Activated CD8-positive, alpha-beta memory T cell treated with anti-CD3 and anti-CD28 coated beads, Interleukin-2, amount 50 U/mL, for 1 hour (primary cell): ENCODE results near the gene TBCB.

Source experiments
- DNase-seq: peaks from one replicate; pipeline ENCODE4 v3.0.0-alpha.2; 2020; ENCODE audit errors: extremely low read depth

The TBCB gene

DNA sequence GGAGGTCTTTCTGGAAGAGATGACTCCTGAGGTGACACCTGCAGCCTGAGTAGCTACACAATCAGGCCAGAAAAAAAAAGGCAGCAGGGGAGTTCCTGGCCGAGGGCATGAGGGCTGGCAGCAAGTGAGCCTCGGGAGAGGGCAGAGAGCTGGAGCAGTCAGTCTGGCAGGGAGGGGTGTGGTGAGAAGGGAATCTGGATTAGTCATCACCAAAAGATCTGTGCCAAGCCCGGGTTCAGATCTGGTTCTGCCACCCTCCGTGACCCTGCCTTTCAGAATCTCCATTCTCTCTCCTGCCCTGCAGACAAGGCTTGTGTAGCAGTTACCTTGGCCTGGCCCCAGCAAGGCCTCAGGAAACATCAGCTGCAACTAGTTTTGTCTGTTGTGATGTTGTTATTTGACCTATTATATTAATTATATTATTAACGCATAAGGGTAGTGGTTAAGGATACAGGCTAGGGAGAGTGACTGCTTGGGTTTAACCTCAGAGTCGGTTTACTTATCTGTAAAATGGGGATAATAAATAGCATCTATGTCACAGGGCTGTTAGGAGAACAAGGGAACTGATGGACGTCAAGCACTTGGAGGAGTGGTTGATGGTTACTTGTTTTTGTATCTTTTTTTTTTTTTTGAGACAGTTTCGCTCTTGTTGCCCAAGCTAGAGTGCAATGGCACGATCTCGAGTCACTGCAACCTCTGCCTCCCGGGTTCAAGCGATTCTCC is 21.9 kb downstream of the TBCB start:
- no peak for DNase-seq

DNA sequence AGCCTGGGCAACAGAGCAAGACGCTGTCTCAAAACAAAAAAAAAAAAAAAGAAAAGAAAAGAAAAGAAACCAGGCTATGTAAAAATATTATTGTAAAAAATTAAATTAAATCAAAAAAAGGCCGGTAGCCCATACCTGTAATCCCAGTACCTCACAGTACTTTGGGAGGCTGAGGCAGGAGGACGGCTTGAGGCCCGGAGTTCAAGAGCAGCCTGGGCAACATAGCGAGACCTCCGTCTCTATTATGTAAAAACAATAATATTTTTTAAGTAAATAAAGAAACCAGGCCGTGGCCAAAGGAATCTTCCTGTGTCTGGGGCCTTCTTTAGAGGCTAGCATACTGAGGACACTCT is 23.8 kb downstream of the TBCB start:
- no peak for DNase-seq

DNA sequence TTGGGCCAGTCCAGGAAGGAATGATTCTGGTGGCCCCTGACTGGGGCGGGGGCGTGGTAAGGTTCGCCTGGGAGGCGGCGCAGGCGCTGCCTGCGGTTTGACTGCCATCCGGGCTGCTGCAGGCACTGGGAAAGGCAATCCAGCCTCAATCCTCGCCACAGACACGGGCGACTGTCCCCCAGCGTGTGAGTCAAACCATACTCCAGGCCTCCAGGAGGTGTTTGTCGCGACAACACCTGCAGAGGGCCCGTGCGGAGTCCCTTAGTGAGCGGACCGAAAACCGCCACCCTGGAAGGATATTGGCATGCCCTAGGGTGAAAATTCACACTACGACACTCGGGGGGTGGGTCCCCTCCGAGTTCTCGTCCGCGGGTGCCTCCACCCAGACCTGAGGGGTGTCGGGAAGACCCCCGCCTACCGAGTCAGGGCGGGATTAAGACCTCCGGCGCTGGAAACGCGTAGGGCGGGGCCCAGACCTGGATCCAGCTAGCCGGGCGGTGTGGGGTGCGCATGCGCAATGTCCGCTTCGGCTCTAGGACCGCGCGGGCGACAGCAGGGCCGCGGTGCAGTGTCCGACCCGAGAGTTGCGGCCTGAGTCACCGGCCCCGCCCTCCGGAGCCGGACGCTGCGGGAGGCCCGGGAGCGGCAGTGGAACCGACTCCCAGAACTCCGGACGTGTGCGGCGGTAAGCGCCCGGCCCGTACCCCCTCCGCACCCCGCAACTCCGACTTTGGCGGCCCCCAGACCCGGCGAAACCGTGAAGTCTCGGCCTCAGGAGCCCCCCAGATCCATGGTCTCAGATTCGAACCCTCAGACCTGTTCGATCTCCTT is 24.4 kb downstream of the TBCB start, which contains the start of gene CAPNS1:
Gene CAPNS1, plus strand, starts transcription at position 594 of the 831 bp plus-strand sequence. CDS start 946 bp downstream, outside the sequence.
- DNase-seq = peak; percentile 73

DNA sequence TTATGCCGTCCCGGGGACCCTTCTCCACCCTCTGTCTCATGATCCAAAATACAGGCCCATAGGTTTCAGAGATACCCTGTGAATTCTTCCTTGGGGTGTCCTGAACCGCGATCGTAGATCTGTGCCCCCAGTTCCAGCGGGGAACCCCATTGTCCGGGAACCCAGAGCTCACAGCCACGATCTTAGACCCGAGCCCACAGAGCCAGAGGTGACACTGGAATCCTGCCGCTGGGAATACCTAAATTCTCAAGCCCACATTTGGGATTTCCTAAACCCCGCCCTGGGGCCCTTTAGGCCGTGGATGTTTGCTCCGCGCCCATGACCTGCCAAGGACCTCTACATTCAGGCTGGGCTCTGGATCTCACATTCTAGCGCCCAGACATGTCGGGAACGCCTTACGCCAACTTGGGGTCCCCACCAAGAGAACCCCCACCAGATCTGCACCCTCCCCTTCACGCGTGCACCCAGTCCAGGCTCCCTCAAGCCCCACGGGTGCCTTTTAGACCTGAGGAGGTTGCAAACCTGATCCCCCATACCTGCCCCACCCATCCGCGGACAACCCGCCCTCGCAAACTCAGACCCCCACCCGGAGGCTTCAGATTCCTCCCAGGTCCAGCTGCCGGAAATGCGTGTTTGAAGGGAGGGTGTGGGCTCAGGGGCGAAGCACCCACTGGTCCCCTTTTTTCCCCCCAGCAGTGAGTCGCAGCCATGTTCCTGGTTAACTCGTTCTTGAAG is 25.2 kb downstream of the TBCB start:
- DNase-seq = no peak

DNA sequence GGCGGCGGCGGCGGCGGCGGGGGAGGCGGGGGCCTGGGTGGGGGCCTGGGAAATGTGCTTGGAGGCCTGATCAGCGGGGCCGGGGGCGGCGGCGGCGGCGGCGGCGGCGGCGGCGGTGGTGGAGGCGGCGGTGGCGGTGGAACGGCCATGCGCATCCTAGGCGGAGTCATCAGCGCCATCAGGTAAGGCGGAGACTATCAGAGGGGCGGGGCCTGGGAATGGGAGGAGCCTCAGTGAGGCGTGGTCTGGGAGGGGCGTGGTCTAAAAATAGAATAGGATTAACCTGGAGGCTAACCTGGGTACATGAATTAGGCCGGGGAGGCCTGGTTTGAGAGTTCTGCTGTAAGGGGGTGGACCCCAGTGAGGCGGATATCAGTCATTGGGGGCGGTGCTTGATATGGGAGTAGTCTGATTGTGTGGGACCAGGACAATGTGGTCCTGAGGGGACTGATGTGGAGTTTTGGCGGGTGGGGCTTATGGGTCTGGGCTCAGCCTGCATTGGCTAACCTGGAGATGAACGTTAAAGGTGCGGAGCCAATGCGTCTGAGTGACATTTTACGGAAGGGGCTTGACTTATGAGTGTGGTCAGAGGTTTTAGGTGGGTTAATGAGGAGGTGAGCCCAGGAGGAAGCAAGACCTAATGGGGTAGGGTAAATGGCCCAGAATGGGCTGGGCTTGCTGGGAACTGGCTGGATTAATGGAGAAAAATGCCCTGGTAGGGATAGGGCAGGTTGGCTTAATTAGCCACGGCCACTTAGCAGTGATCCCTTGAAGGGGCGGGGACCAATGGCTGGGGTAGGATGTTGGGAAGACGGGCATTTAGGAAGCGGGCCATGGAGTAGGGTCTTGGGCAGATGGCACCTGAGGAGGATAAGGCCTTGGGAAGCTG is 26.0 kb downstream of the TBCB start:
- DNase-seq = peak; percentile 69

DNA sequence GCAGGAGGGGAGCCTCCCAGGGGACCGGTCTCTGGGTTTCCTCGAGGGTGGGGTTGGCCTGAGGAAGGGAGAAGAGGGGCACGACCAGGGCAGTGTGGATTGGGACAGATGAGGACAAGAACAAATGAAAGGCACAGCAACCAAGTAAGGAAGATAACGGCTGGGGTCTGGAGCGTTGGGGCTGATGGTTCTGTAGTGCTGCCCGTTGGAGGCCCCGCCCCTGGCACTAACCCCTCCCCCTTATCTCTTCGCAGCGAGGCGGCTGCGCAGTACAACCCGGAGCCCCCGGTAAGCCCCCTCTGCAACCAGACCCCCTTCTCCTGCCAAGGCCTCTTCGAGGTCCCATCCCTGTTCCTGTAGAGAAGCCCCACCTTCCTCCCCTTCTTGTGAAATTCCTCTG is 26.8 kb downstream of the TBCB start:
- no peak for DNase-seq

DNA sequence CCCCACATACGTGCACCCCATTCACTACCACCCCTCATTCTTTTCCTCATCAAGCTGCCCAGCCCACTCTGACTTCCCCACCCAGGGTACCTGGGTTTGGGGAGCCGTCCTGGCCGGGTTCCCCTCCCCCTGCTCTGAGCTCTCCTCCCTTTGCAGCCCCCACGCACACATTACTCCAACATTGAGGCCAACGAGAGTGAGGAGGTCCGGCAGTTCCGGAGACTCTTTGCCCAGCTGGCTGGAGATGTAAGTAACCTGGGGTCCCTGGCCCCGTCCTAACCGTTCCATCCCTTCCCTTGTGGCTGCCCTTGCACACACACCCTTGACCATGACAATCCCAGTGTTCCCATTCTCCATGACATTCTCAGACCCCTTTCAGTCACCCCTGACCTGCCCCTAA is 27.2 kb downstream of the TBCB start:
- DNase-seq = no peak

DNA sequence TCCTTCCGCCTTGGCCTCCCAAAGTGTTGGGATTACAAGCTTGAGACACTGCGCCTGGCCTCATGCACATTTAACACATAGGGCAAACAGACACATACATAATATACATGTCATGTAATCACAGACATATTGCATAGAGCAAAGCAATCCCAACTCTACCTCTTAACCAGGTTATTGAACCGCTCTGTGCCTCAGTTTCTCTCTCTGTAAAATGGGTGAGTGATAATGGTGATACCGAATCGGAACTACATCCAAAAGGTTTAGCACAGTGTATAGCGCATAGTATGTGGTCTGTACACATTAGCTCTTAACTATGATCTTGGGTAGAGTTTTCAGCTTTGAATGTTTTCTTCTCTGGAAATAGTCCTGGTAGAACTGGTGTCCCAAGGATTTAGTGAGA is 29.4 kb downstream of the TBCB start:
- no peak for DNase-seq

DNA sequence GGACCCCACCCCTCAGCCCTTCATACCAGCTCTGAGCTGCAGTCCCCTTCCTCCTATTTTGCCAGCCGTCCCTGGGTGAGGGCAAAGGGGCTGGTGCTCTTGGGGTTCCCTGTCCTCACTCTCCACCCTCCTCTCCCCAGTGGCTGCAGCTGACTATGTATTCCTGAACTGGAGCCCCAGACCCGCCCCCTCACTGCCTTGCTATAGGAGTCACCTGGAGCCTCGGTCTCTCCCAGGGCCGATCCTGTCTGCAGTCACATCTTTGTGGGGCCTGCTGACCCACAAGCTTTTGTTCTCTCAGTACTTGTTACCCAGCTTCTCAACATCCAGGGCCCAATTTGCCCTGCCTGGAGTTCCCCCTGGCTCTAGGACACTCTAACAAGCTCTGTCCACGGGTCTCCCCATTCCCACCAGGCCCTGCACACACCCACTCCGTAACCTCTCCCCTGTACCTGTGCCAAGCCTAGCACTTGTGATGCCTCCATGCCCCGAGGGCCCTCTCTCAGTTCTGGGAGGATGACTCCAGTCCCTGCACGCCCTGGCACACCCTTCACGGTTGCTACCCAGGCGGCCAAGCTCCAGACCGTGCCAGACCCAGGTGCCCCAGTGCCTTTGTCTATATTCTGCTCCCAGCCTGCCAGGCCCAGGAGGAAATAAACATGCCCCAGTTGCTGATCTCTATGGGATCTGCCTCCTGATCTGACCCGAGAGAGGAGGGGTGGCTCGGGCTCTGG is 34.6 kb downstream of the TBCB start:
- DNase-seq = no peak

DNA sequence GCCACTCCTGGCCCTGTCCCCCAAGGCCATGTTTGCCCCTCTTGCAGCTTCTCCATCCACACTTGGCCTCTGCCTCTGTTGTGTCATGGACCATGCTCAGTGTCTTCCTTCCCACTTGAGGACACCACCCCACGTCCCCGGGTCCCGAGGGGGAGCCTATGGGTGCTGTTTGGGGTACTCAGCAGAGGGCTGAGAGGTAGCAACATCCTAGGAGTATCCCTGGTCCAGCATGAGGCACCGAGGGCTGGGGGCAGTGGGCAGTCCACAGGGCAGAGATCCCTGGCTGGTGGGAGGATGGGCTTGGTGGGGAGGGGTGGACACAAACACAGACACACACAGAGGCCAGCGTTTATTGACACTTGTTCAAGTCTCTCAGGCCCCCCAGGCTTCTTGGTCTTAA is 35.3 kb downstream of the TBCB start:
- no peak for DNase-seq

DNA sequence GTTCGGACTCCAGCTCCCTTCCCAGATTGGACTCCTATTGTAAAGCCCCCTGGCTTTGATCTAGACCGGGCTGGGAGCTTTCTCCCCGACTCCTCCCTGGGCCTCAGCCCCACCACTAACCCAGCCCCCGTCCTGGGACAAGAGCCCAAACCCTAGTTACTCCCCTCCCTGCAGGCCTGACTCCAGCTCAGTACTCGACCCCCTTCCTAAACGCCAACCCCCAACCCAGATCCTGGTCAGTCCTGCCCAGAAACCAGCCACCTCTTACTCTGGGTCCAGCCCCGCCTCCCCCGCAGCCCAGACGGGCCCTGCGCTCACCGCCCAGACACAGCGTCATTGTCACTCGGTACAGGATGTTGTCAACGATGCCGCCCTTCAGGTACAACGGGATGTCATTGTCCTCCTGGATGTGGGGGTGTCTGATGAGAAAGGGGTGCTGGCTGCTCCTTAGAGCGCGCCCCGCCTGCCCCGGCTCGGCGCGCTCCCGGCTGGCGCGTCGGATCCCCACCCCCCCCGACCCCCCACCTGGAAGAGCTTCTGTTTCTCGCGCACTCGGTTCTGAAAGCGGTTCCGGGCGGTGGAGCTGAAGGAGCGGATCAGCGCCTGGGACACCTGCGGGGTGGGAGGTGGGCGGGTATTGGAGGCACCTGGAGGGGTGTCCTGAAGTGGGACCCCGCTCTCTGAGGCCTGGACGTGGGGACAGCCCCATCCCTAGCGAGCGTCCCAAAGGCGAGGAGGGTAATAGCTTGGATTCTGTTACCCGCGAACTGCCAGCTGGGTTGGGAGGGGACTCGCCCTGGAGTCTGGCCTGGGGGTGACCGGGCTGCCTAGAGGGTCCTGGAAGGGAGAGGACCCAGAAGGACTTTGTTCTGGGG is 36.1 kb downstream of the TBCB start:
- no peak for DNase-seq

DNA sequence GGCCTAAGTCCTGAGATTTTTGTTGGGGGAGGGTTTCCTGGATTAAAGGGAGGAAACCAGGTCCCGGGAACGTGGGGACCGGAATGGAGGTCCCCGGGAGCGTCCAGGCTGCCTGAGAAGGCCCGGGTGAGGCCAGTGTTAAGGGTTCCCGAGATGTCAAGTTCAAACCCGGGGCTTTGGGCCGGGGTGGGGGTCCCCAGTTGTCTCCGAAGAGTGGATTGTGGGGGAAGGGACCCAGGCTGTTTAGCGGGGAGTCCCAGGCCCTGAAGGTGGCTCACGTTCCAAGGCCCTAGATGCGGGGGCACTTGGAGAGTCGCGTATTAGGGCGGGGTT is 36.7 kb downstream of the TBCB start:
- no peak for DNase-seq

DNA sequence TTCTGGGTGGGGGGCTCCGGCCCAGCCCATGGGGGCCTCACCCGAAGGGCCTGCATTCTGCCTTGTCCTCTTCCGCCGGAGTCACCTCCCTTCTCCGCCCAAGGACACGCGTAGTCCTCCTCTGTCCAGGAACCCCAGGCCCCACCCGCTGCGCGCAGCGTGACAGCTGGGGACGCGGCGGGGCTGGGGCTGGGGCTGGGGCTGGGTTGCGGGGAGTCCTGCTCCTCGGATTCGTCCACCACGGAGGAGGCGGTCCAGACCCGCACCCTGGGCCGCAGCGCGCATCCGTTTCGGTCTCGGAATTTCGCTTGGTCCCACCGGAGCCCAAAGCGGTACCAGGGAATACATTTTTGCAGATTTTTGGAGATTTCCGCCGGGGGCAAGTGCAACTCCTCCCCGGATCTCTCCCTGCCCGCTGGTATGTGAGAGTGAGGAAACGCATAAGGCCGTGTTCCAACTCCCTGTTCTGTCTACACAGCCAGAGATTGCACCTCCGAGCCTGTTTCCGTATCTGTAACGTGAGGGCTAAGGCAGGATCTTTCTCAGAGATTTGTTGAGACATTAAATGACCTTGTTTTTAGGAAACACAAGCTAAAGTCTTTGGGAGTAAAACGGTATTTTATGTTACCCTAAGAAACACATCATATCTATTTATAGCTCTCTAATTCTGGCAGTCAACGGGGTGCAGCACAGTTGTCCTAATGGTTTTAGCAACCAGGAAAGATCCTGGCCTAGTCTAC is 37.3 kb downstream of the TBCB start, which contains the start of gene COX7A1:
Gene COX7A1, minus strand, starts transcription at position 96 of the 740 bp plus-strand sequence. Its CDS starts 40 bp downstream, at position 56.
- DNase-seq = no peak

DNA sequence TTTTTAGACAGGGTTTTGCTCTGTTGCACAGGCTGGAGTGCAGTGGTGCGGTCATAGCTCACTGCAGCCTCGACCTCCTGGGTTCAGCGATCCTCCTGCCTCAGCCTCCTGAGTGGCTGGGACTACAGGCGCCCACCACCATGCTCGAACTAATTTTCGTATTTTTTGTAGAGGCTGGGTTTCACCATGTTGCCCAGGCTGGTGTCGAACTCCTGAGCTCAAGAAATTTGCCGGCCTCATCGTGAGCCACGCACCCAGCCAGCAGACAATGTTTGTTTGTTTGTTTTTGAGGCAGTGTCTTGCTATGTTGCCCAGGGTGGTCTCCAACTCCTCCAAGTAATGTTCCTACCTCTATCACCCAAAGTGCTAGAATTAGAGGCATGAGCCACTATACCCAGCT is 37.9 kb downstream of the TBCB start:
- no peak for DNase-seq

DNA sequence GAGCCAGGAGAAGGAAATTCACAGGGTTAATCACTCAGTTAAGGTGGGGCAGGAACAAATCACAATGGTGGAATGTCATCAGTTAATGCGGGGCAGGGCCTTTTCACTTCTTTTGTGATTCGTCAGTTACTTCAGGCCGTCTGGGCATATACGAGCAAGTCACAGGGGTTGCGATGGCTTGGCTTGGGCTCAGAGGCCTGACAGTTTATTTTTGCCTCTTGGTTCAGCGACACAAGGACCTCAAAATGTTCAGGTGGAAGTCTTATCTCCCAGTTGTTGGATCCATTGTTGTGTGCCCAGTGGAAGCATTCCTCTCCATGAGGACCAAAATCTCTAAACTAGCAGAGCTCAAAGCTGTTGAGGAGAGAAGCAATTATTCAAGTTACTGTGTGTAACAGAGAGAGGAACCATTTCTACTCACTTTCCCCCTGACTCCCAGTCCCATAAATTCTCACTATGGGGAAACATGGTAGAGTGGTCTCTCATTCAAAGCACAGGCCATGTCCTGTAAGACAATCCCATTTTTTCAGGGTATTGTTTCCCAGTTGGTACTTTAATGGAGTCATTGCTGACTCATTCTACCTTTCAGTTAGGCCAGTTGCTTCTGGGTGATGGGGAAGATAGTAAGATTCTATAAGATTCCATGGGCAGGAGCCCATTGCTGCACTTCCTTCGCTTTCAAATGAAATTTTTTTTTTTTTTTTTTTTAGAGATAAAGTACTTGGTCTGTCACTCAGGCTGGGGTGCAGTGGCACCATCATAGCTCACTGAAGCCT is 45.7 kb downstream of the TBCB start:
- no peak for DNase-seq

DNA sequence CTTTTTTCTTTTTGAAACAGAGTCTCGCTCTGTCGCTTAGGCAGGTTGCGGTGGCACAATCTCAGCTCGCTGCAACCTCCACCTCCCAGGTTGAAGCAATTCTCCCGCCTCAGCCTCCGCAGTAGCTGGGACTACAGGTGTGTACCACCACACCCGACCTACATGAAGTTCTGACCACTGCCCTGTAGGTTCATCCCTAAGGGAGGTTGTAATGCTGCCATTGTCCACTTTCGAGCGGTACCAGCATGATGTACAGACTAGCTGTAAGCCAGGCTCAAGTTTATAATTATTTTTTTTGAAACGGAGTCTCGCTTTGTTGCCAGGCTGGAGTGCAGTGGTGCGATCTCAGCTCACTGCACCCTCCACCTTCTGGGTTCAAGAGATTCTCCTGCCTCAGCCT is 48.5 kb downstream of the TBCB start:
- no peak for DNase-seq

DNA sequence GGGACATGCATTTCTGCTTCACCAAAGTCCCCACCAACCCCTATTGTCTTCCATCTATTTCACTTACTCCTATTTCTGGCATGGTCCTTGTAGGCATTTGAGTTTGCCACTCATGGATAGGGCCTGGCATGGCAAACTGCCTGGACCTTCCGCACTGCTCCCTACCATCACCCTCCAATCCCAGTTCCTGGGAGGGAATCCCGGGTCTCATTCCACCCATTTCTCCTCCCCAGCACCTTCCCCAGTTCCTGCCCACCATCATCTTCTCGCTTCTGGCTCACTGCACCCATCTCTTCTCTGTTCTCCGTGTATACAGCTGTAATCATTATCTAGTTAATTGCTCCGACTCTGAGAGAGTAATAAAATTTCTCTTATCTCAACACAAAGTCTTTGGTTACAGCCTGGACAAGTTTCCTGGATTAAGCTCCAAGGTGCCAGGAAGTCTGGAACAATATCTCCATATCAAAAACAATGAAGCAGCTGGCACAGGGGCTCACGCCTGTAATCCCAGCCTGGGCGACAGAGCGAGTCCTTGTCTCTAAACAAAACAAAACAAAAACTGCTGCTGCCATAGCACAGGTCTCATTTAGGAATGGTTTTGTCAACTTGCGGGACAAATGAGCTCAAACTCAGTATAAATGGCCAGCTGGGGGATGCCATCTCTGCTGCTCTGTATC is 54.0 kb downstream of the TBCB start:
- no peak for DNase-seq

DNA sequence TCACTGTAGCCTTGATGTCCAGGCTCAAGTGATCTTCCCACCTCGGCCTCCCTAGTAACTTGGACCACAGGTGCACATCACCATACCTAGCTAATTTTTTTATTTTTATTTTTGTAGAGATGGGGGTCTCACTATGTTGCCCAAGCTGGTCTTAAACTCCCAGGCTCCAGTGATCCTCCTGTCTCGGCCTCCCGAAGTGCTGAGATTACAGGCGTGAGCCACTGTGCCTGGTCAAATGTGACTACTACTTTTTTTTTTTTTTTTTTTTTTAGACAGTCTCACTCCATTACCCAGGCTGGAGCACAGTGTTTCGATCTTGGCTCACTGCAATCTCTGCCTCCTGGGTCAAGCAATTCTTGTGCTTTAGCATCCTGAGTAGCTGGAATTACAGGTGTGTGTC is 57.6 kb downstream of the TBCB start:
- no peak for DNase-seq
